ENCODE measurements around the gene IZUMO1R.
"Not testable (repeated sequence)": the region's sequence is repeated elsewhere in the genome, so short reads cannot be mapped to it uniquely, and the experiment has no call there.

IZUMO1R gene

DNA sequence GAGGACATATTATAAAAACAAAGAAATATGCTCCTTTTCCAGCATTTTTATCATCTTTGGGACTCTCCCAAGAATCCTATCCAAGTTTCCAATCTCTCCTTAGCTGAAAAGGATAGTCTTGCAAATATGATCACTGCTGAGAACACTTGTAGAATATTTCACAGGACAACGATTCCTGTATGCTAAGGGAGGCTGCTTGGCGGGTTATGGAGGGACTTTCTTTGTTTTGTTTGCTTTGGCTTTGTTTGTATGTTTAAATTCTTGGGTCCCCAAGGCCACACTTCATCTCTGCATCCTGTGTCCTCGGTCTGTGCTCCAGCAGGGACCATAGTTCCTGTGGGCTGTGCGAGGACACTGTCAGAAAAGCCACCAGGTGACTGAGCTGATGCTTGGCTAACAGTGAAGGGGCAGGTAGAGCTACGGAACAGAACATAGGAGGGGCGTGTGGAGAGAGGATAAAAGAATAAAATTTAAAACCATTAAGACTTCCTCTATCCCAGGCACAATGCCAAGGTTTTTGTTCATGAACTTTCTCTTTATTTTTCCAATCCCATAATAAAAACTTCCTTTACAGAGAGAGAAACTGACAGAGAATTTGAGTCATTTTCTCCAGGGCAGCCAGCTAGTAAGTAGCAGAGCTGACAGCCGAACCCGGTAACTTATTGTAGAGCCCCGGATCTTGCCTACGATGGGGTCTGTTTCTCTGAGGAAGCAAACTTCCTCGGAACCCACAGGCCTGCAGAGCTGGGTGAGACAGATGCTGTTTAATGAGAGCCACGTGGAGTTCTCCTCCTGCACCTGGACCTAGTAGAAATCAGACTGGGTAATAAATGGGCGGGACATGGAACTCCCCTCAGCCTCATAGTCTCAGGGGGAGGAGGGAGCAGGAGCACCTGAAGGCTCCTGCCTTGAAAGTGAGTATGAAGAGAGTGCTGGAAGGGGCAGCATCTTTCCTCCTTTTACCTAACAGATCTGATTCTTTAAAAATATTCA is at the start of gene IZUMO1R:
Gene IZUMO1R (plus strand): TSS at position 615 of the 993 bp plus-strand sequence. CDS start 1,057 bp downstream, outside the sequence.
- no peak for DNase-seq

- DNase-seq, result no peak
Measured at GRCh38 chr11:94271885-94272372, 32.5 kb upstream of the IZUMO1R start.

DNA sequence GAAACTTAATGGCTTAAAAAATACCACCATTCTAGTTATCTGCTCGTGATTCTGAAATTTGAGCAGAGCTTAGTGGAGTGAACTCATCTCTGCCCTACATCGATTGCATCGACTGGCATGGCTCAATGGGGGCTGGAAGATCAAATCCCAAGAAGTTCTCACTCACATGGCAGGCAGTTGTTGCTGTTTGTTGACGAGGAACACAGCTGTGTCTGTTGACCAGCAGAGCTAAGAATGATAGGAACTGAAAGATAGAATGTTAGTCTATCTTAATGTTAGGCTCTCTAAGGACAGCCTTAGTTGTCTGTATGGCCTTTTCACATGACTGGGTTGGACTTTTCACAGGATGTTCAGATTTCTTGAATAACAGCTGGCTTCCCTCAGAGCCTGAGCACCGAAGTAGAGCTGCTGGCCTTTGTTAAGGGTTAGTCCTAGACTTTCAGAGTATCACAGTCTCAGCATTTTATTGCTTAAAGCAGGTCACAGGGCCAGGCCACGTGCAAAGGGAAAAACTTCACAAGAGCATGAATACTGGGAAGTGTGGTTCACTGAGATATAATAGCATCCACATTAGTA is 31.6 kb upstream of the IZUMO1R start:
- no peak for DNase-seq

DNA sequence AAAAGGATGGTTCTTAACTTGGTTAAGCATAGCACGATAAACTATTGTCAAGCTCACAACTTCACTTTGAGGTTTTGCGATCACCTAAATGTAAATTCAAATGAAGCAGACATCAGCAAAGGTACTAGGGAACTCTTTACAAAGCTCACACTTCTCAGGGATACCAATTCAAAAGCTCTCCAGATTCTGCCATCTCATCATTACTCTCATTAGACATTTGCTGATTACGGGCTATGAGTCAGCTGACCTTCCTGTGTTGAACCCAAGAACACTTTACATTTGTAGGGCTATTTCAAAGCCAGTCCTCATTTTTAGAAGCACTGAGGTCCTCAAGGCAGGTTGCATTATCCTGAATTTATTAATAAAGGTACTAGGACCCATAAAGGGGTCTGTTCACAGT is 28.4 kb upstream of the IZUMO1R start:
- no peak for DNase-seq

GRCh38 chr11:94276943-94277342 is 27.4 kb upstream of the IZUMO1R start:
- DNase-seq, result no peak

DNA sequence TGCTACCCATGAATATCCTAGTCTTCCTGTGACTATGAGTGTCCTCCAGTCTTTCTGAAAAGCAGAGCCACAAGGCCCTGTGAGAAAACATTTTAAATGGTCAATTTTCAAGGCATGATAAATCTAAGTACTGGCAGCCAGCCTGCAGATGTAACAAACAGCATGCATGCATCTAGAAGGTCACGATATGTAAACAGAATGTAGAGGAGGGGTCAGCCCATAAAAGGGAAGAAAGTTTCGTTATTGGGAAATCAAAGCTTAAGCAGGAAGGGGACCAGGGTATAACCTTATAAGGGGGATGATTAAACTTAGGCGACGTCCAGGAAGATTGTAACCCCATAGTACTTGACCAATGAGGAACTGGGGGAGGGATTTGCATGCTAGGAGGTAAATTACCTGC is 26.2 kb upstream of the IZUMO1R start:
- not testable (repeated sequence) for DNase-seq

- no peak for DNase-seq
Measured at GRCh38 chr11:94279996-94280395, 24.4 kb upstream of the IZUMO1R start.

DNA sequence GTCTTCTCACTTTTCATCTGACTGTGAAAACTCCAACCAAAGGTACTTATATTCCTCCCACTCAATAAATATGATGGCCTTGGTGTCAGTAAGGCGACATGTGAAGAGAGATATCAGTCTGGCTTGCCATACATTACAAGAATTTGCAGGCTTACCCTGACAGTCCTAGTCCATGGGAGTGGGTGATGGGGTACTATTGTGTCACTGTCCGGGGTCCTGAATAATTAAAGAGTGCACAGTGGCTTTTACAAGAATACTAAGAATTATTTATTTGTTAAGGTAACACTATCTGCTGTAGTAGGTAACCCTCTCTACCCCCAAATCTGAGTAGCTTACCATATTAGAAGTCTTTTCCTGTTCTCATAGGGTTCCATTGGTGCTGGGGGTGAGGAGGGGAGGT is 23.1 kb upstream of the IZUMO1R start:
- DNase-seq, result no peak

DNA sequence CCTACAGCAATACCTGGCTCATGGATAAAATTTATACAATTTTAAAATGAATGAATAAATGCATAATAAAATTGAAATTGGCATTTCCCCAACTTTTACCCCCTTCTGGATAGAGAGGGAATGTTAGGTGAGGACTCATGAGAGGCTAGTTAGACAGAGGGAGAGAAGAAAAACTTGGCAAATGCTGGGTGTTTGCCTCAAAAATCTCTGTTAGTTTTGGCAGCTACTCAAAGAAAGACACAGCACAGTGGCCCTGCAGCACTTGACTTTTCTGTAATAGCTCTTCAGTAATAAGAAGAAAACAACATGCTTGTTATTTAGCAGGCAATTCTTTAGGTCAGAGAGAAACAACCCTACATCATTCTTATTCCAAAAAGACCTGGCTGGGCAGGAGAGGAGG is 20.7 kb upstream of the IZUMO1R start:
- DNase-seq, result no peak

GRCh38 chr11:94295534-94295933 is 8.8 kb upstream of the IZUMO1R start:
- DNase-seq, result no peak

DNA sequence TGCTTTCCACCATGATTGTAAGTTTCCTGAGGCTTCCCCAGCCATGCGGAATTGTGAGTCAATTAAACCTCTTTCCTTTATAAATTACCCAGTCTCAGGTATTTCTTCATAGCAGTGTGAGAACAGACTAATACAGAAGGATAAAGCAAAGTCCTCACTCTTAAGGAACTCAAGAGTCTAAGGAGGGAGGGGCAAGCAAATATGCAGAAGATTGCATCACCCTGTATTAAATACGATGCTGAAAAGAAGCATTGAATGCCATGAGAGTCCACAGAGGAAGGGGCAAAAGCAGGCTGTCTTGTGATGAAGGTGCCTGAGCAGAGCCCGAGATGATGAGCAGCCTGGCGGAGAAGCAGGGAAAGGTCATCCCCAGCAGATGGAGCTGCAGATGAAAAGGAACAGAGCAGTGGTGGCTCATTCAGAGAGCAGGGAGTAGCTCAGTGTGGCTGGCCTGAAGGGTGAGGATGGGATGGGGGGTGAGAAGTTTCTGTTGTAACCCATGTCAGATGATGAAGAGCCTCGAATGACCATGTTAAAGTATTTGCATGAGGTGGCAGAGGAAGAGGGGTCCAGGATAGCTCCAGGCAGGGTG is 6.3 kb upstream of the IZUMO1R start:
- no peak for DNase-seq

DNA sequence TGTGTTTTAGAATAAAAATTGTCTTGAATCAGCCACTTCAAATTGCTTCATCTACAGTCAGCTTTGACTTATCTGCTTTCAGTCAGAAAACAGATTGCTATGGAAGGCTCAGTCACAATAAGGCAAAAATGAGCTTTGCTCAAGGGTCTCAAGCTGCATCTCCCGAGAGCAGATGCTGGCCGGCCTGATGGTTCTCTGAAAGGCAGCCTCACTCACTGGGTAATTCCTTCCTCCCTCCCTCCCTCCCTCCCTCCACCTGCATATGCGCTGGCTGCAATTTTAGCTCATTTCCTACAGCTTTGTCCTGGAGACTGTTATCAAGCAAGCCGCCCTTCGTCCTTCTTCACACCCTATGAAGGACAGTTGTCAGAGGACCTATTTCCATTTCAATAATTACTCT is 1.6 kb upstream of the IZUMO1R start:
- no peak for DNase-seq

DNA sequence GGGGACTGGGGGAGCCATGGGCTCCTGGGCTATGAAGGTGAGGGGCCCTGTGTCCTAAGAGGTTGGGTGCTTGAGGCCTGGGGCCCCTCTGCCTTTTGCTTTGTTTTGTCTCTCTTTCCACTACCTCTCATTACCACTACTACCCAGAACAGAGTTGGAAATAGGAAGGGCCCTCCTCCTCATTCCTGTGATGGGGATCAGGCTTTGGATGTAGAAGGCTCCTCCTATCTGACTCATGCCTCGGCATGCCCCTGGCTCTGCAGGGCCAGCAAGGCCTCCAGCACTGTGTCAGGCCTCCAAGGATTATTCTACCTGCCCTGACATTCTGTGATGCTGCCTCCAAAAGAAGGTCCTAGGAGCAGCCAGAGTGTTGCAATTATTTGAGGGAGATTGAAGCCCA is 766 bp downstream of the IZUMO1R start:
- DNase-seq, result no peak

- DNase-seq, result no peak
Measured at GRCh38 chr11:94307101-94307791, 2.9 kb downstream of the IZUMO1R start.

DNA sequence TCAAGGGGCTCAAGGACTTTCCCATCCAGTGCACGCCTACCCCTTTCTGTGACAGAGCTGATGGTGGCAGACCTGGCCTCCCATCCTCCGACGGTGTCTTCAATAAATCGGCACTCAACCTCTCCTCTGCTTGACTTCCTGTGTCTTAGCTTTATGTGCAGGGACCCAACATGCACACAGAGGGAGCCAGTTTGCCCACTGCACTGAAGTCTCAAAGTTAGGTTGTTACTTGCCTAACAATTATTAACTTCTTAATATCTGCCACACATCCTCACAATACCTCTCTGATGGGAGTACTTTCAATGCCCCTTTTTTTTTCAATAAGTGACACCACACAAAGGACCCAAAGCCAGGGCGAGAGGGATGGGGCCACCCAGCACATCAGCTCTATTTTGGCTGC is 3.6 kb downstream of the IZUMO1R start:
- DNase-seq, result no peak

DNA sequence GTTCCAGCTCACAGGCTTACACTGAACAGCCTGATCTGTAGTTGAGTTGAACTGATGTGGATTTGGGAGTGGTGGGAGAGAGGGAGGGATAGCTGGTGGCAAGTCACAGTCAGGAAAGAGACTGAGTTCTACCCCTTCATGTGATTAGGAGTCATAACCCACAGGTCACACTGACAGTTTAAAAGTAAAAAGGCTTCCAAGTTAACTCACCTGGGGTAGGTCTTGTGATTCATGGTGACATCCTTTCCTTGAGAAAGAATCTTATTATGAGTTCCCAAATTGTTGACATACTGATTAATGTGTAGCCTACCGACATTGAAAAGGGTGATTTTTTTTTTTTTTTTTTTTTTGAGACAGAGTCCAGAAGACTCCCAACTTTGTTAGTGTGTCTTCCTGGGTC is 5.4 kb downstream of the IZUMO1R start:
- DNase-seq, result no peak

DNA sequence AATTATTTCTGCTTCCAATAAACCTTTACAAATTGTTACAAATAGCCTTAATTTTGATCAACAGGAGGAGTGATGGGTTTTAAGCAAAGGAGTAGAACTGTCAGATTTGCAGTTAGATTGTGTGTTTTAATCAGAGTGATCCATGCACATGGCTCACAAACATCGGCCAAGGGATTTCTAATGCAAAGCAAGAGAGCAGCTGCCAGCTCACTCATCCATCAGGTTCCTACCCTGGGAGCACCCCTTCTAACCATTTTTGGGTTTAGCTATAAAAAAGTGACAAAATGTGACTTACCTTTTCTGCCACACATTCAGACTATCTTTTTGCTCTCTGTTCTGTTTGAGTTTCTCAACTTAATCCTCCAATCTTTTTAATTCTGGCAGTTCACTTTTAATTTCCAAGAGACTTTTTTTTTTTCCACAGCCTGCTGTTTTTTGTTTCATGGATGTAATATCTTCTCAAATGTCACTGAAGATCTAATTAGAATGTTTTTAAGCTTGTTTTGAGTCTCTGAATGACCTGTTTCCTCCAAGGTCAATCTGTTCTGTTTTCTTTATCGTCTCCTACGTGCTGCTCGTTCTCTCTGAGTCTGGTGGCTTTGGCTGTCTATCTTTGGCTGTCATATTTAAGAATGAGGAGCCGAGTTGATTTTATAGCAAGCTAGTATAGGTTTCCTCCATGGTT is 6.0 kb downstream of the IZUMO1R start:
- no peak for DNase-seq

DNA sequence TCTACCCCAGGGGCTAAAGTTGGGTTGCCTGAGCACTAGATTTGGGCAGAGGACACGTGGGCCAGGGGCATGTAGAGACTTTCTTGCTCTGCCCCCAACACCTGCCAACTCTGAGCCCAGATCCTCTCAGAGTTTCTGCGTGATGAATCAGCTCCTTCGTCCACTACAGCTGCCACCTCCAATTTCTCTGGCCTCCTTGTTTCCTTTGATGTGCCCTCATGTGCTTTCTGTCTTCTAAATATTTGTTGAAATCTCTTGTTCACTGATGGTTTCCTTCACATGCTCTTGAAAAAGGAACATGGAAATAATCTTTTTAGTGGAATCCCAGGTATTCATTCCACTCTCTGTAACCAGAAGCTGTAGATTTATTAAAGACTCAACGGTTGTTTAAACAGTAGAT is 8.0 kb downstream of the IZUMO1R start:
- DNase-seq, result no peak

GRCh38 chr11:94314064-94314463 is 9.7 kb downstream of the IZUMO1R start:
- DNase-seq, result no peak

DNA sequence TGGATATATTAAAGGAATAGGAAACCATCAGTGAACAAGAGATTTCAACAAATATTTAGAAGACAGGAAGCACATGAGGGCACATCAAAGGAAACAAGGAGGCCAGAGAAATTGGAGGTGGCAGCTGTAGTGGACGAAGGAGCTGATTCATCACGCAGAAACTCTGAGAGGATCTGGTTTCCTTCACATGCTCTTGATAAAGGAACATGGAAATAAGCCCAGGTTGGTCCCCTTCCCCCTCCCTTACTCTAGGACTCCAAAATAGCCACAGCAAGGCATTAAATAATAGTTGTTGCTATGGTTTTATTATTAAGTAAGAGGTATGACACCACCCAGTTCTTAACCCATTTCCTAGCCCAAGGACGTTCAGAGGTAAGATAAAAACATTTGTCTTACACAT is 11.3 kb downstream of the IZUMO1R start:
- no peak for DNase-seq

GRCh38 chr11:94322501-94322900 is 18.1 kb downstream of the IZUMO1R start:
- DNase-seq, result no peak

DNA sequence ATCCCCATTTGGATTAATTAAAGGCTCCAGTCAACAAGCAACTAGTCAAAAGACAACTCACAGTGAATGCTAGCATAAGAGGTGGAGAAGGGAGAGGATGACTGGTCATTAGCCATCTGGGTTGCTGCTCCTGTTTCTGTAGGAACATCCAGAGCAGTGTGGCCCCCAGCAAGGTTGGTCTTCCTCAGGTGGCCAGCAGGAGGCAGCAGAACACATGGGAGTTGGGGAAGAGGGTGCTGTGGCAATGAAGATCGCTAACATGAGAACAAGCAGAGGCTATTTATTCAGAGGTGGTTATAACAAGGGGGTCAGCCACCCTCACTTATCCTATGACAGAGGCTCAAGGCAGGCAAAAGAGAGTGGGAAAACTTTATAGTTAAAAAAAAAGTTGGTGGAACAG is 21.3 kb downstream of the IZUMO1R start:
- peak; percentile 37 for DNase-seq

DNA sequence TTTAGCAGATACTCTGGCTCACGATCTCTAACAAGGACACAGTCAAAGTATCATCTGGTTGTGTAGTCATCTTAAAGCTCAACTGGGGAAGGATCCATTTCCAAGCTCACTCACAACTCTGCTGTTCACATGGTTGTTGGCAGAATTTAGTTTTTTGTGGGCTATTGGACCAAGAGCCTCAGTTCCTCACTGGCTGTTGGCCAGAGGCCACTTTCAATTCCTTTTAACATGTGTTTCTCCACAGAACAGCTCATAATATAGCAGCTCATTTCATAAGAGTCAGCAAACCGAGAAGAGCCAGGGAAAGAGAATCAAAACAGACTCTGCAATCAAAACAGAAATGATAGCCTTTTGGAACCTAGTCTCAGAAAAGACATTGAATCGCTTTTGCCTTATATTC is 22.6 kb downstream of the IZUMO1R start:
- no peak for DNase-seq

Measured in activated naive CD4-positive, alpha-beta T cell treated with Interleukin-2 at 50 U/mL for 16 hours (primary cell).